H1 (cell line): Measurements from ENCODE around the gene ATP1B3. TPM values are rescaled to one million over a fixed set of nuclear protein-coding genes. Genes with fewer than 3 reads are reported as not detected.

Source experiments
- ASH2L ChIP-seq: fragments of 200-600, 300-600 bp; sonication (generic); IDR thresholded peaks from one replicate; pipeline ENCODE4 v1.7.1; 2017; ENCODE audit warnings: low read length
- BACH1 ChIP-seq: IDR thresholded peaks from 2 replicates; pipeline ENCODE4 v1.6.1; 2012; ENCODE audit warnings: low read length, improper control_type of control experiment
- BRCA1 ChIP-seq: IDR thresholded peaks from 2 replicates; pipeline ENCODE4 v1.6.1; 2012; ENCODE audit warnings: low read depth, low read length, improper control_type of control experiment
- CBX5 ChIP-seq: fragments of 300-800, 300-1000 bp; sonication (generic); IDR thresholded peaks from 2 replicates; pipeline ENCODE4 v1.7.1; 2016; ENCODE audit warnings: antibody characterized with exemption, low read length, low read depth
- CHD1 ChIP-seq: IDR thresholded peaks from 2 replicates; pipeline ENCODE4 v1.6.1; 2012; ENCODE audit warnings: low read depth, low read length, improper control_type of control experiment
- CREB1 ChIP-seq: IDR thresholded peaks from 2 replicates; pipeline ENCODE4 v1.6.1; 2012; ENCODE audit warnings: inconsistent platforms
- CTBP2 ChIP-seq: IDR thresholded peaks from 2 replicates; pipeline ENCODE4 v1.7.0; 2011; ENCODE audit warnings: borderline replicate concordance, mild to moderate bottlenecking, moderate library complexity, mixed read lengths, low read length; ENCODE audit not compliant: insufficient read depth, insufficient read length
- EGR1 ChIP-seq: IDR thresholded peaks from 2 replicates; pipeline ENCODE4 v1.6.1; 2011; ENCODE audit warnings: low read depth, low read length, borderline replicate concordance
- FOSL1 ChIP-seq: IDR thresholded peaks from 2 replicates; pipeline ENCODE4 v1.6.1; 2011; ENCODE audit warnings: mild to moderate bottlenecking, low read depth, low read length, moderate library complexity; ENCODE audit not compliant: insufficient read depth
- GABPA ChIP-seq: IDR thresholded peaks from 2 replicates; pipeline ENCODE4 v1.6.1; 2011; ENCODE audit warnings: mild to moderate bottlenecking, low read length, moderate library complexity, borderline replicate concordance; ENCODE audit not compliant: insufficient read depth
- KDM4A ChIP-seq: IDR thresholded peaks from one replicate; pipeline ENCODE4 v1.7.1; 2012; ENCODE audit warnings: low read depth, mild to moderate bottlenecking, moderate library complexity, low read length, inconsistent platforms; ENCODE audit not compliant: severe bottlenecking
- KDM5A ChIP-seq: fragments of 200-600 bp; IDR thresholded peaks from 2 replicates; pipeline ENCODE4 v1.7.1; 2012; ENCODE audit warnings: mild to moderate bottlenecking, low read length, inconsistent platforms, mixed read lengths
- NANOG ChIP-seq: IDR thresholded peaks from 2 replicates; pipeline ENCODE4 v1.6.1; 2011; ENCODE audit warnings: low read length, low read depth, mild to moderate bottlenecking, inconsistent platforms; ENCODE audit not compliant: insufficient read depth, poor library complexity, severe bottlenecking
- NRF1 ChIP-seq: IDR thresholded peaks from 2 replicates; pipeline ENCODE4 v1.6.1; 2011; ENCODE audit warnings: mild to moderate bottlenecking, low read depth, low read length, improper control_type of control experiment
- PHF8 ChIP-seq: fragments of 200-600 bp; sonication (generic); conservative IDR thresholded peaks from 2 replicates; pipeline ENCODE4 v1.7.1; 2012; ENCODE audit warnings: low read depth, mild to moderate bottlenecking, inconsistent platforms, low read length, moderate library complexity
- POLR2A ChIP-seq, 2 experiments: IDR thresholded peaks; 1 replicate in 1 of 2; 2 replicates in 1 of 2; pipeline ENCODE4 v1.6.1; 2011; ENCODE audit warnings: low read depth in 2 of 2, low read length in 2 of 2, mild to moderate bottlenecking in 2 of 2; ENCODE audit errors: control extremely low read depth in 1 of 2
- POLR2AphosphoS5 ChIP-seq: IDR thresholded peaks from 2 replicates; pipeline ENCODE4 v1.6.1; 2011; ENCODE audit warnings: low read depth, low read length
- RAD21 ChIP-seq, 2 experiments: IDR thresholded peaks in 1 of 2; conservative IDR thresholded peaks in 1 of 2; 2 replicates each; pipeline ENCODE4 v1.6.1; 2011; ENCODE audit warnings: low read depth in 2 of 2, low read length in 2 of 2, improper control_type of control experiment in 1 of 2, inconsistent platforms in 1 of 2, mild to moderate bottlenecking in 1 of 2, moderate library complexity in 1 of 2
- RBBP5 ChIP-seq: IDR thresholded peaks from 2 replicates; pipeline ENCODE4 v1.7.1; 2012; ENCODE audit warnings: low read depth, mild to moderate bottlenecking, inconsistent platforms, low read length, moderate library complexity, borderline replicate concordance
- SIX5 ChIP-seq: IDR thresholded peaks from 2 replicates; pipeline ENCODE4 v1.6.1; 2011; ENCODE audit warnings: mild to moderate bottlenecking, low read depth, low read length
- SP4 ChIP-seq: IDR thresholded peaks from 2 replicates; pipeline ENCODE4 v1.6.1; 2012; ENCODE audit warnings: low read length, inconsistent platforms
- SRF ChIP-seq: IDR thresholded peaks from 2 replicates; pipeline ENCODE4 v1.6.1; 2011; ENCODE audit warnings: mild to moderate bottlenecking, low read depth, low read length, moderate library complexity
- TAF1 ChIP-seq: IDR thresholded peaks from 2 replicates; pipeline ENCODE4 v1.6.1; 2011; ENCODE audit warnings: mild to moderate bottlenecking, low read depth, low read length
- TEAD4 ChIP-seq: IDR thresholded peaks from 2 replicates; pipeline ENCODE4 v1.6.1; 2012; ENCODE audit warnings: low read depth, low read length, inconsistent platforms, mixed read lengths
- ZNF274 ChIP-seq: IDR thresholded peaks from 2 replicates; pipeline ENCODE4 v1.7.0; 2012; ENCODE audit warnings: low read length, borderline replicate concordance; ENCODE audit errors: extremely low read depth
- polyA plus RNA-seq, 7 experiments: library from polyadenylated mRNA; depleted of rRNA in 3 of 7; stranded (reverse) in 5 of 7; unstranded in 2 of 7; fragments of >200 nt in 5 of 7; fragments of 200-250 nt in 2 of 7; gene quantifications; 1 replicate in 5 of 7; 2 replicates in 1 of 7; 4 replicates in 1 of 7; pipeline versions ENCODE4 v1.2.1 to v1.2.3, GENCODE V29; 2011 to 2013; ENCODE audit warnings: missing spikeins in 2 of 7, mixed read lengths in 2 of 7
- total RNA-seq: library from RNA; stranded (reverse); fragmentation: NEBNext Ultra II Directional; extraction: Animal tissue kit (Norgen Biotek cat#: 25700); gene quantifications from 2 replicates; pipeline ENCODE4 v1.2.1, GENCODE V29; 2021
- TF ChIP-seq, protein P1 (sequence below): IDR thresholded peaks from 2 replicates; pipeline ENCODE4 v1.6.1; 2011; ENCODE audit warnings: low read length, improper control_type of control experiment

ATP1B3 gene
- total and polyA plus RNA-seq, 2 of the 8 experiments (the other 6 are each of a cell fraction or from before 2014, with no cell fraction given): 233 to 342 TPM

DNA sequence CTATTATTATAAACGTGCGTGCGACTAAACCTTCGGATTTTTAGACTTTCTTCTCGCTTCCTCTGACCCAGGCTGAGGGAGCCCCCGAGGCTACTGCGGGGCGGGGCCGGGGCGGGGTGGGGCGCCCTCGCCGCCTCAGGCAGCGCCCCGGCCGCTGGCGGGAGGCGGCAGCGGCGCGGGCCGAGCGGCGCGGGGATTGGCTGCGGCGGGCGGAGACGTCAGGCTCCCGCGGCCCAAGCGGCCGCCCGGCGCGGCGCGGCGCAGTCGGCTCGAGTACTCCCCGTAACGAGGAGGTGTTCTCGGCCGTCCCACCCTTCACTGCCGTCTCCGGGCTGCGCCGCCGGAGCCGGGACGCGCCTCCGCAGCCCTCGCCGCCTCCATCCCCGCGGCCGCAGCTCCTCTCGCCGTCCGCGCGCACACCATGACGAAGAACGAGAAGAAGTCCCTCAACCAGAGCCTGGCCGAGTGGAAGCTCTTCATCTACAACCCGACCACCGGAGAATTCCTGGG, at the start of gene ATP1B3 (continued):
- TF ChIP-seq KDM4A (no peak), BRCA1 (no peak), CHD1 (0 out of 2 replicates have a peak, but pooled peaks have one; percentile 36), POLR2A (IDR thresholded peaks at IDR 0.05; ENCODE audit: control extremely low read depth in 1 of 2, low read depth in 2 of 2, low read length in 2 of 2) (peak; percentile 75 to 86), CREB1 (peak; percentile 46; the same call in 1 of the 2 replicates), ASH2L (peak; percentile 75), BACH1 (no peak), CBX5 (no peak), EGR1 (no peak), FOSL1 (no peak), GABPA (0 out of 2 replicates have a peak, but pooled peaks have one; percentile 11), TAF1 (peak; percentile 91), POLR2AphosphoS5 (peak; percentile 86), SP4 (no peak), SIX5 (no peak), NRF1 (no peak), ZNF274 (no peak), KDM5A (no peak), RAD21 (IDR thresholded peaks at IDR 0.05 in 1 of 2, conservative IDR thresholded peaks at IDR 0.05 in 1 of 2; ENCODE audit: low read depth in 2 of 2, low read length in 2 of 2) (no peak), CTBP2 (no peak), RBBP5 (peak; percentile 61), PHF8 (peak; percentile 73; the same call in 1 of the 2 replicates), TEAD4 (no peak), NANOG (no peak), SRF (no peak)
- TF ChIP-seq, protein P1, sequence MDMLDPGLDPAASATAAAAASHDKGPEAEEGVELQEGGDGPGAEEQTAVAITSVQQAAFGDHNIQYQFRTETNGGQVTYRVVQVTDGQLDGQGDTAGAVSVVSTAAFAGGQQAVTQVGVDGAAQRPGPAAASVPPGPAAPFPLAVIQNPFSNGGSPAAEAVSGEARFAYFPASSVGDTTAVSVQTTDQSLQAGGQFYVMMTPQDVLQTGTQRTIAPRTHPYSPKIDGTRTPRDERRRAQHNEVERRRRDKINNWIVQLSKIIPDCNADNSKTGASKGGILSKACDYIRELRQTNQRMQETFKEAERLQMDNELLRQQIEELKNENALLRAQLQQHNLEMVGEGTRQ: no peak
